ENCODE data around the gene GABRB2.

Gene GABRB2

GRCh38 chr5:161471211-161471950 is 75.1 kb downstream of the GABRB2 start:
- no peak for DNase-seq

GRCh38 chr5:161467703-161468102 is 78.8 kb downstream of the GABRB2 start:
- DNase-seq: no peak

- DNase-seq: no peak
These were observed 85.8 kb downstream of the GABRB2 start for GRCh38 chr5:161460741-161461140.

GRCh38 chr5:161446655-161447054 is 99.9 kb downstream of the GABRB2 start:
- DNase-seq: no peak

GRCh38 chr5:161442471-161442870 is 104.1 kb downstream of the GABRB2 start:
- DNase-seq: no peak

- DNase-seq: no peak
These were observed 113.7 kb downstream of the GABRB2 start for GRCh38 chr5:161432798-161433197.

- no peak for DNase-seq
These were observed 114.6 kb downstream of the GABRB2 start for GRCh38 chr5:161431963-161432362.

GRCh38 chr5:161421067-161421466 is 125.5 kb downstream of the GABRB2 start:
- no peak for DNase-seq

- DNase-seq: no peak
These were observed 126.0 kb downstream of the GABRB2 start for GRCh38 chr5:161420521-161420920.

- DNase-seq: no peak
These were observed 131.6 kb downstream of the GABRB2 start for GRCh38 chr5:161414896-161415295.

- no peak for DNase-seq
These were observed 132.5 kb downstream of the GABRB2 start for GRCh38 chr5:161414037-161414436.

GRCh38 chr5:161412792-161413191 is 133.7 kb downstream of the GABRB2 start:
- DNase-seq: no peak

GRCh38 chr5:161411156-161411555 is 135.4 kb downstream of the GABRB2 start:
- no peak for DNase-seq

- DNase-seq: no peak
These were observed 135.9 kb downstream of the GABRB2 start for GRCh38 chr5:161410640-161411039.

GRCh38 chr5:161409471-161409870 is 137.1 kb downstream of the GABRB2 start:
- no peak for DNase-seq

- DNase-seq: no peak
These were observed 139.6 kb downstream of the GABRB2 start for GRCh38 chr5:161406880-161407279.

GRCh38 chr5:161403996-161404395 is 142.5 kb downstream of the GABRB2 start:
- no peak for DNase-seq

- DNase-seq: no peak
These were observed 143.4 kb downstream of the GABRB2 start for GRCh38 chr5:161403121-161403520.

- DNase-seq: no peak
These were observed 145.9 kb downstream of the GABRB2 start for GRCh38 chr5:161400583-161400982.

GRCh38 chr5:161399996-161400562 is 146.4 kb downstream of the GABRB2 start:
- no peak for DNase-seq

- no peak for DNase-seq
These were observed 149.1 kb downstream of the GABRB2 start for GRCh38 chr5:161397448-161397847.

GRCh38 chr5:161396171-161396570 is 150.4 kb downstream of the GABRB2 start:
- no peak for DNase-seq

- DNase-seq: no peak
These were observed 154.8 kb downstream of the GABRB2 start for GRCh38 chr5:161391724-161392123.

GRCh38 chr5:161391016-161391415 is 155.5 kb downstream of the GABRB2 start:
- DNase-seq: no peak

- DNase-seq: no peak
These were observed 159.4 kb downstream of the GABRB2 start for GRCh38 chr5:161387121-161387520.

All from SW 1271 (cell line).